Type B pancreatic cell (in vitro differentiated cells): ENCODE results near the gene FLT3LG. TPM values are rescaled to one million over a fixed set of nuclear protein-coding genes. Genes with fewer than 3 reads are reported as not detected.
A peak's percentile ranks its signal among the peaks of the same experiment; 100 is the strongest.

Experiments used
- DNase-seq: peaks from one replicate; pipeline ENCODE4 v3.0.0; 2021; ENCODE audit warnings: mixed read lengths; ENCODE audit not compliant: unreplicated experiment; ENCODE audit errors: extremely low spot score
- H3K27ac Mint-ChIP-seq: 2 replicates; pipeline ENCODE4 v1.8.0; 2021; ENCODE audit warnings: mild to moderate bottlenecking, mixed read lengths
- H3K27me3 Mint-ChIP-seq: 2 replicates; pipeline ENCODE4 v1.8.0; 2021; ENCODE audit warnings: mixed read lengths
- H3K36me3 Mint-ChIP-seq: 2 replicates; pipeline ENCODE4 v1.8.0; 2021; ENCODE audit warnings: mixed read lengths
- H3K4me1 Mint-ChIP-seq: one replicate; pipeline ENCODE4 v1.8.0; 2021; ENCODE audit warnings: mixed read lengths; ENCODE audit not compliant: unreplicated experiment
- H3K4me3 Mint-ChIP-seq: 2 replicates; pipeline ENCODE4 v1.8.0; 2021; ENCODE audit warnings: mild to moderate bottlenecking, mixed read lengths
- H3K9me3 Mint-ChIP-seq: 2 replicates; pipeline ENCODE4 v1.8.0; 2021; ENCODE audit warnings: mixed read lengths
- total RNA-seq: library from RNA; stranded (reverse); gene quantifications from 2 replicates; pipeline ENCODE4 v1.2.1, GENCODE V29; 2021; ENCODE audit warnings: low replicate concordance
- TF ChIP-seq, protein P1 (sequence below): fragments of 200-600 bp; sonication (generic); conservative IDR thresholded peaks from 2 replicates; pipeline ENCODE4 v1.5.0; 2021; ENCODE audit warnings: antibody characterized with exemption, mild to moderate bottlenecking

The FLT3LG gene
- total RNA-seq, 1 donor from 2014 or later = 2.0 TPM

DNA sequence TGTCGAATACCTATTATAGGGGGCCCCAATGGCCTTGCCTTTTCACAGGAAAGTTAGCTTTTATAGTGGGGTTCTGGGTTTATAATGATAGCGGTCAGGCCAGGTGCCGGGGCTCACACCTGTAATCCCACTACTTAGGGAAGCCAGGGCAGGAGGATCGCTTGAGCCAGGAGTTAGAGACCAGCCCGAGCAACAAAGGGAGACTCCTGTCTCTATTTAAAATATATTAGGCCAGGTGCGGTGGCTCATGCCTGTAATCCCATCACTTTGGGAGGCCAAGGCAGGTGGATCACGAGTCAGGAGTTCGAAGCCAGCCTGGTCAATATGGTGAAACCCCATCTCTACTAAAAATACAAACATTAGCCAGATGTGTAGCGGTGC, 29.6 kb downstream of the FLT3LG start:
- no peak for DNase-seq

DNA sequence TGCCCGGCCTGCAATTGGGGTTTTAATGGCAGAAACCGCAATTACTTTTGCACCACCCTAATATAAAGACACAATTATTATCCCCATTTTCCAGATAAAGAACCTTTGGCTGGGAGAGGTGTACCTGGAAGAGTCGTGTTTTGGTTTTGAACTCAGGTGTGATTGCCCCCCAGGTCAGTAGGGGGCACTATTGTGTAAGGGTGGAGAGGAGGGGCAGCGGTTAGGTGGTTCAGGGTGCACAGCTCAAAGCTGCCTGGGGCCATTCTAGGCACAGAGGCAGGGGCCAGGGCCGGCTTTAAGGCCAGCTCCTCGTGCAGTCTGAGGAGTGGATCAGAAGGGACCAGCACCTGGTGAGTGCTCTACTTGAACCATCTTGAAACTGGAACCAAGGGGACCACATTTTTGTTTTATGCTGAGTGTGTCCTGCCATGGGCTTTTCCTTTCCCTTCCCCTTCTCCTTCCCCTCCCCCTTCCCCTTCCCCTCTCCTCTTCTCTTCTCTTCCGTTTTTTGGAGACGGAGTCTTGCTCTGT, 32.6 kb downstream of the FLT3LG start:
- H3K4me1 Mint-ChIP-seq = peaks cover 6% of the 10 kb centered on the region
- H3K9me3 Mint-ChIP-seq = no peaks in the 10 kb centered on the region
- H3K4me3 Mint-ChIP-seq = no peak overlapping the region
- TF ChIP-seq, protein P1, sequence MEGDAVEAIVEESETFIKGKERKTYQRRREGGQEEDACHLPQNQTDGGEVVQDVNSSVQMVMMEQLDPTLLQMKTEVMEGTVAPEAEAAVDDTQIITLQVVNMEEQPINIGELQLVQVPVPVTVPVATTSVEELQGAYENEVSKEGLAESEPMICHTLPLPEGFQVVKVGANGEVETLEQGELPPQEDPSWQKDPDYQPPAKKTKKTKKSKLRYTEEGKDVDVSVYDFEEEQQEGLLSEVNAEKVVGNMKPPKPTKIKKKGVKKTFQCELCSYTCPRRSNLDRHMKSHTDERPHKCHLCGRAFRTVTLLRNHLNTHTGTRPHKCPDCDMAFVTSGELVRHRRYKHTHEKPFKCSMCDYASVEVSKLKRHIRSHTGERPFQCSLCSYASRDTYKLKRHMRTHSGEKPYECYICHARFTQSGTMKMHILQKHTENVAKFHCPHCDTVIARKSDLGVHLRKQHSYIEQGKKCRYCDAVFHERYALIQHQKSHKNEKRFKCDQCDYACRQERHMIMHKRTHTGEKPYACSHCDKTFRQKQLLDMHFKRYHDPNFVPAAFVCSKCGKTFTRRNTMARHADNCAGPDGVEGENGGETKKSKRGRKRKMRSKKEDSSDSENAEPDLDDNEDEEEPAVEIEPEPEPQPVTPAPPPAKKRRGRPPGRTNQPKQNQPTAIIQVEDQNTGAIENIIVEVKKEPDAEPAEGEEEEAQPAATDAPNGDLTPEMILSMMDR = peak; percentile 80
- no peaks in the 10 kb centered on the region for H3K27me3 Mint-ChIP-seq
- no peak overlapping the region for H3K27ac Mint-ChIP-seq
- H3K36me3 Mint-ChIP-seq = no peaks in the 10 kb centered on the region
- DNase-seq = no peak

More for the DNA sequence above, 29.6 kb downstream of the FLT3LG start:
- TF ChIP-seq, protein P1 = no peak
- no peak overlapping the region for H3K27ac Mint-ChIP-seq
- H3K9me3 Mint-ChIP-seq = no peaks in the 10 kb centered on the region
- no peaks in the 10 kb centered on the region for H3K27me3 Mint-ChIP-seq
- peaks cover 7% of the 10 kb centered on the region for H3K4me1 Mint-ChIP-seq
- H3K36me3 Mint-ChIP-seq = peaks cover 6% of the 10 kb centered on the region
- H3K4me3 Mint-ChIP-seq = no peak overlapping the region

DNA sequence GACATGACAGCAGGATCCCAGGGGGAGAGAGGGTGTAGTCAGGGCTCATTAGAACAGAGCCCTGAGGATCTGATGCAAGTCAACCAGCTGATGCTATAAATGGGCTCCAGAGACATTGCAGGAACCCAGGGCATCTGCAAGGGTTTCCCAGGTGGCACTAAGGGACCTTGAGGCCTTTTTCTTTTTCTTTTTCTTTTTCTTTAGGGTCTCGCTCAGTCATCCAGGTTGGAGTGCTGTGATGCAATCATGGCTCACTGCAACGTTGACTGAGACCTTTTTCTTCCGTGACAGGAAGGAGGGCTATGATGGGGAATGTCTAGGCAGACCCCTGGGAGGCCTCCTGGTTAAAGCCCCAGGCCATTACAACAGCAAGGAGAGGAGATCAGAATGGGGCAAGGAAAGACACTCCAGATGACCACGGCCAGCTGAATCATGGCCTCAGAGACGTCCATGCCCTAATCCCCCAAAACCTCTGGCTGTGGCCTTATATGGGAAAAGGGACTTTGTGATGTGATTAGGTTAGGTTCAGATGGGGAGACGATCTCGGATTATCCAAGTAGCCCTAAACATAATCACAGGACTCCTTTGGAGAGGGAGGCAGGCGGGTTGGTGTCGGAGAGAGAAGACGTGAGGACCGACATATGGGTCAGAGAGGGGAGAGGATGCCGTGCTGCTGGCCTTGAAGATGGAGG, 33.9 kb downstream of the FLT3LG start:
- peaks cover 13% of the 10 kb centered on the region for H3K4me1 Mint-ChIP-seq
- DNase-seq = no peak
- H3K9me3 Mint-ChIP-seq = no peaks in the 10 kb centered on the region
- peak overlapping the region; percentile 15 for H3K27ac Mint-ChIP-seq
- H3K4me3 Mint-ChIP-seq = no peak overlapping the region
- no peaks in the 10 kb centered on the region for H3K27me3 Mint-ChIP-seq
- no peaks in the 10 kb centered on the region for H3K36me3 Mint-ChIP-seq
- TF ChIP-seq, protein P1 = no peak

DNA sequence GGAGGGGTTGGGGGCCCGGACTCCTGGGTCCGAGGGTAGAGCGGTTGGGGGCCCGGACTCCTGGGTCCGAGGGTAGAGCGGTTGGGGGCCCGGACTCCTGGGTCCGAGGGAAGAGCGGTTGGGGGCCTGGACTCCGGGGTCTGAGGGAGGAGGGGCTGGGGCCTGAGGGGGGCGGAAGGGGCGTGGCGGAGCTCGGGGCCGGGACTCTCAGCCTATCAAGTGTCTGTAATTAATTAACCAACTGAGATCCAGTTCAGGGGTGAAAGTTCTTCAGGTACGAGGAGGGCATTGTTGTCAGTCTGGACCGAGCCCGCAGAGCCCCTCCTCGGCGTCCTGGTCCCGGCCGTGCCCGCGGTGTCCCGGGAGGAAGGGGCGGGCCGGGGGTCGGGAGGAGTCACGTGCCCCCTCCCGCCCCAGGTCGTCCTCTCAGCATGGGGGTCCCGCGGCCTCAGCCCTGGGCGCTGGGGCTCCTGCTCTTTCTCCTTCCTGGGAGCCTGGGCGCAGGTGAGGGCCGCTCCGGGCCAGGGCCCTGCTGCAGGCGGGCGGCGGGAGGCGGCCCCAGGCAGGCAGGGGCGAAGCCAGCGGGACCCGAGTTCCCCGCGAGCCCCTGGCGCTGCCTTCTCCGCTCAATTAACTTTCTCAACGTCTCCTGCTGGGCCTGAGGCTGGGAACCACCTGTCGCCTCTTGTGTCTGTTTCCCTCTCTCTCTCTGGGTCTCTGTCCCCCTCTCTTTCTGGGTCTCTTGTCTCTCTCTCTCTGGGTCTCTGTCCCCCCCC, 39.1 kb downstream of the FLT3LG start:
- Mint-ChIP-seq H3K27me3 (no peaks in the 10 kb centered on the region), H3K36me3 (no peaks in the 10 kb centered on the region), H3K9me3 (no peaks in the 10 kb centered on the region), H3K4me3 (peak overlapping the region; percentile 91), H3K4me1 (peaks cover 19% of the 10 kb centered on the region), H3K27ac (peak overlapping the region; percentile 61)
- TF ChIP-seq, protein P1 = no peak
- no peak for DNase-seq

DNA sequence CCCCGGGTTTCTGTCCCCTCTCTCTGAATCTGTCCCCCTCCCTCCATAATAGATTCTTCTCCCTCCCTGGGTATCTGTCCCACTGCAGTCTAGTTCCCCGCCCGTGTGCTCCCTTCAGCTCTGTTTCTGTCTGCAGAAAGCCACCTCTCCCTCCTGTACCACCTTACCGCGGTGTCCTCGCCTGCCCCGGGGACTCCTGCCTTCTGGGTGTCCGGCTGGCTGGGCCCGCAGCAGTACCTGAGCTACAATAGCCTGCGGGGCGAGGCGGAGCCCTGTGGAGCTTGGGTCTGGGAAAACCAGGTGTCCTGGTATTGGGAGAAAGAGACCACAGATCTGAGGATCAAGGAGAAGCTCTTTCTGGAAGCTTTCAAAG, 39.7 kb downstream of the FLT3LG start:
- TF ChIP-seq, protein P1 = no peak
- Mint-ChIP-seq H3K27ac (peak overlapping the region; percentile 61), H3K4me3 (peak overlapping the region; percentile 85), H3K4me1 (peaks cover 19% of the 10 kb centered on the region), H3K9me3 (no peaks in the 10 kb centered on the region), H3K27me3 (no peaks in the 10 kb centered on the region), H3K36me3 (no peaks in the 10 kb centered on the region)
- no peak for DNase-seq
